ENCODE measurements around the gene ZNF579. TPM values are rescaled to one million over a fixed set of nuclear protein-coding genes. Genes with fewer than 3 reads are reported as not detected.
A peak's percentile ranks its signal among the peaks of the same experiment; 100 is the strongest.

Gene ZNF579
- total and polyA plus RNA-seq, 2 of the 13 experiments (the other 11 are each of a cell fraction or from before 2014, with no cell fraction given) = 2.1 to 2.9 TPM

DNA sequence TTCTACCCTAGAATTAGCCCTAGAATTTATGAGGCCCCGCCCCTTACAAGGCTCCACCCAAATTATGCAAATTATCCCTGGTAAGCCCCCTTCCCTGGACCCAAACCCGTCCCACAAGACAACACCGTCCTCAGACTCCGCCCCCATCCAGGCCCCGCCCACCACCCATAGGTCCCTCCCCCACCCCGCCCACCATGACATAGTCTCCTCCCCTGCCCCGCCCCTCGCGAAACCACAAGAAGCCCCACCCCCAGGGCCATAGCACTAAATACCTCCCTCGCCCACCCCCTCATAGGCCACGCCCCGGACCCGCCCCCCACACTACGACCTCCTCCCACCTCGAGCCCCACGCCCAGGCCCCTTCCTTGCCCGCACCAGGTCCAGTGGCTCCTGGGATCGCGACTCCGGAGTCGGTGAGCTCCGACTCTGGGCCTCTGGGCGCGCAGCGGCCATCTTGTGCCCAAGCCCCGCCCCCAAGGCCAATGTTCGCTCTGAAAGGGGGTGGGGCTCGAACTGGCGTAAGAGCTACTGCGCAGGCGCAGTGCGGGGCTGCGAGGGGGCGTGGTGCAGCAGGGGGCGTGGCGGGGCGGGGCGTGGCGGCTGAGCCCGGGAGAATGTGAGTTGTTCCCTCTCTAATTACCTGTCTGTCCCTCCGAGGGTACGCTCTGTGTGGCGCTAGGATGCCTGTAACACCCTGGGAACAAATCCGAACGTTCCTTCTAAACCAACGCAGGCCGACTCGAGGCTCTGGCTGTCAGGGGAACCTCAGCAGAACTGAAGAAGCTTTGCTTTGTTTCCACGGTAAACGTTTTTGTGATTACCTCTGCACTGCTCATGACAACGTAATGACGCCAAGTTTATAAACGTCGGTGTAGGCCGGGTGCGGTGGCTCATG, 43.7 kb upstream of the ZNF579 start, which contains the start of gene ZNF784 (continued):
- TF ChIP-seq, protein P1, sequence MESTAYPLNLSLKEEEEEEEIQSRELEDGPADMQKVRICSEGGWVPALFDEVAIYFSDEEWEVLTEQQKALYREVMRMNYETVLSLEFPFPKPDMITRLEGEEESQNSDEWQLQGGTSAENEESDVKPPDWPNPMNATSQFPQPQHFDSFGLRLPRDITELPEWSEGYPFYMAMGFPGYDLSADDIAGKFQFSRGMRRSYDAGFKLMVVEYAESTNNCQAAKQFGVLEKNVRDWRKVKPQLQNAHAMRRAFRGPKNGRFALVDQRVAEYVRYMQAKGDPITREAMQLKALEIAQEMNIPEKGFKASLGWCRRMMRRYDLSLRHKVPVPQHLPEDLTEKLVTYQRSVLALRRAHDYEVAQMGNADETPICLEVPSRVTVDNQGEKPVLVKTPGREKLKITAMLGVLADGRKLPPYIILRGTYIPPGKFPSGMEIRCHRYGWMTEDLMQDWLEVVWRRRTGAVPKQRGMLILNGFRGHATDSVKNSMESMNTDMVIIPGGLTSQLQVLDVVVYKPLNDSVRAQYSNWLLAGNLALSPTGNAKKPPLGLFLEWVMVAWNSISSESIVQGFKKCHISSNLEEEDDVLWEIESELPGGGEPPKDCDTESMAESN (CRISPR knock-in tag; conservative IDR thresholded peaks at IDR 0.05) = peak; percentile 73; the same call in 1 of the 2 replicates
- TF ChIP-seq ZNF619 (CRISPR knock-in tag; IDR thresholded peaks at IDR 0.05) = no peak
- TF ChIP-seq, protein P2, sequence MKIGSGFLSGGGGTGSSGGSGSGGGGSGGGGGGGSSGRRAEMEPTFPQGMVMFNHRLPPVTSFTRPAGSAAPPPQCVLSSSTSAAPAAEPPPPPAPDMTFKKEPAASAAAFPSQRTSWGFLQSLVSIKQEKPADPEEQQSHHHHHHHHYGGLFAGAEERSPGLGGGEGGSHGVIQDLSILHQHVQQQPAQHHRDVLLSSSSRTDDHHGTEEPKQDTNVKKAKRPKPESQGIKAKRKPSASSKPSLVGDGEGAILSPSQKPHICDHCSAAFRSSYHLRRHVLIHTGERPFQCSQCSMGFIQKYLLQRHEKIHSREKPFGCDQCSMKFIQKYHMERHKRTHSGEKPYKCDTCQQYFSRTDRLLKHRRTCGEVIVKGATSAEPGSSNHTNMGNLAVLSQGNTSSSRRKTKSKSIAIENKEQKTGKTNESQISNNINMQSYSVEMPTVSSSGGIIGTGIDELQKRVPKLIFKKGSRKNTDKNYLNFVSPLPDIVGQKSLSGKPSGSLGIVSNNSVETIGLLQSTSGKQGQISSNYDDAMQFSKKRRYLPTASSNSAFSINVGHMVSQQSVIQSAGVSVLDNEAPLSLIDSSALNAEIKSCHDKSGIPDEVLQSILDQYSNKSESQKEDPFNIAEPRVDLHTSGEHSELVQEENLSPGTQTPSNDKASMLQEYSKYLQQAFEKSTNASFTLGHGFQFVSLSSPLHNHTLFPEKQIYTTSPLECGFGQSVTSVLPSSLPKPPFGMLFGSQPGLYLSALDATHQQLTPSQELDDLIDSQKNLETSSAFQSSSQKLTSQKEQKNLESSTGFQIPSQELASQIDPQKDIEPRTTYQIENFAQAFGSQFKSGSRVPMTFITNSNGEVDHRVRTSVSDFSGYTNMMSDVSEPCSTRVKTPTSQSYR (CRISPR knock-in tag; IDR thresholded peaks at IDR 0.05; ENCODE audit: borderline replicate concordance) = peak; percentile 59; the same call in 1 of the 2 replicates
- TF ChIP-seq NR3C1 (CRISPR knock-in tag; IDR thresholded peaks at IDR 0.05) = no peak
- no peak for TF ChIP-seq ZNF432 (CRISPR knock-in tag; IDR thresholded peaks at IDR 0.05; ENCODE audit: borderline replicate concordance)
- TF ChIP-seq, protein P3, sequence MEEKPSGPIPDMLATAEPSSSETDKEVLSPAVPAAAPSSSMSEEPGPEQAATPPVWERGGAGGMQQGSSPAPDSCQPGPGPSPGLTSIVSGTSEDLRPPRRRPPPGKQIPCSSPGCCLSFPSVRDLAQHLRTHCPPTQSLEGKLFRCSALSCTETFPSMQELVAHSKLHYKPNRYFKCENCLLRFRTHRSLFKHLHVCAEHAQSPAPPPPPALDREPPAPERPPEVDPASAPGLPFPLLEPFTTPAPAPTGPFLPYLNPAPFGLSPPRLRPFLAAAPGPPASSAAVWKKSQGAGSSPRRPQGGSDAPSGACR (CRISPR knock-in tag; IDR thresholded peaks at IDR 0.05) = no peak
- TF ChIP-seq FIP1L1 (IDR thresholded peaks at IDR 0.05; ENCODE audit: borderline replicate concordance, insufficient read depth, low read depth, low read length) = no peak
- TF ChIP-seq GATA4 (IDR thresholded peaks at IDR 0.05; ENCODE audit: borderline replicate concordance, low read depth) = no peak; the same call in 1 of the 2 replicates
- TF ChIP-seq, protein P4, sequence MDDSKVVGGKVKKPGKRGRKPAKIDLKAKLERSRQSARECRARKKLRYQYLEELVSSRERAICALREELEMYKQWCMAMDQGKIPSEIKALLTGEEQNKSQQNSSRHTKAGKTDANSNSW (CRISPR knock-in tag; IDR thresholded peaks at IDR 0.05; ENCODE audit: borderline replicate concordance) = no peak
- no peak for TF ChIP-seq YEATS2 (CRISPR knock-in tag; IDR thresholded peaks at IDR 0.05; ENCODE audit: borderline replicate concordance)
- TF ChIP-seq CEBPB (IDR thresholded peaks at IDR 0.05; ENCODE audit: borderline replicate concordance, low read depth, low read length) = no peak
- TF ChIP-seq, protein P5, sequence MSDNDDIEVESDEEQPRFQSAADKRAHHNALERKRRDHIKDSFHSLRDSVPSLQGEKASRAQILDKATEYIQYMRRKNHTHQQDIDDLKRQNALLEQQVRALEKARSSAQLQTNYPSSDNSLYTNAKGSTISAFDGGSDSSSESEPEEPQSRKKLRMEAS (IDR thresholded peaks at IDR 0.05) = peak; percentile 39; the same call in 1 of the 2 replicates
- peak; percentile 55; the same call in 1 of the 2 replicates for TF ChIP-seq ZNF556 (CRISPR knock-in tag; IDR thresholded peaks at IDR 0.05; ENCODE audit: borderline replicate concordance)
- 0 out of 2 replicates have a peak, but pooled peaks have one; percentile 34 for TF ChIP-seq ZMAT3 (CRISPR knock-in tag; conservative IDR thresholded peaks at IDR 0.05)
- TF ChIP-seq YEATS4 (CRISPR knock-in tag; IDR thresholded peaks at IDR 0.05; ENCODE audit: borderline replicate concordance) = 0 out of 2 replicates have a peak, but pooled peaks have one; percentile 30
- TF ChIP-seq, protein P6, sequence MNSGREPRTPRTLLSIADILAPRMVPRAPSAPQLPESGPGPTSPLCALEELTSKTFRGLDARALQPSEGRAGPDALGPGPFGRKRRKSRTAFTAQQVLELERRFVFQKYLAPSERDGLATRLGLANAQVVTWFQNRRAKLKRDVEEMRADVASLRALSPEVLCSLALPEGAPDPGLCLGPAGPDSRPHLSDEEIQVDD (CRISPR knock-in tag; IDR thresholded peaks at IDR 0.05; ENCODE audit: borderline replicate concordance) = no peak
- TF ChIP-seq ZNF383 (CRISPR knock-in tag; IDR thresholded peaks at IDR 0.05; ENCODE audit: borderline replicate concordance) = no peak
- TF ChIP-seq ZSCAN9 (CRISPR knock-in tag; IDR thresholded peaks at IDR 0.05; ENCODE audit: borderline replicate concordance) = no peak
- no peak for TF ChIP-seq ZNF607 (CRISPR knock-in tag; IDR thresholded peaks at IDR 0.05; ENCODE audit: borderline replicate concordance)
- no peak for TF ChIP-seq HNRNPLL (IDR thresholded peaks at IDR 0.05; ENCODE audit: low read depth, low read length, poor library complexity, severe bottlenecking)
- no peak for TF ChIP-seq HNRNPH1 (optimal IDR thresholded peaks at IDR 0.05; ENCODE audit: low read depth, low read length)
- no peak for TF ChIP-seq FOSL1 (CRISPR knock-in tag; IDR thresholded peaks at IDR 0.05; ENCODE audit: borderline replicate concordance)
